GM21576 (cell line): Measurements from ENCODE around the gene GRID1.

Experiments
- ATAC-seq: cut with Tn5 transposase; IDR thresholded peaks from one replicate; pipeline ENCODE4 v1.9.1; 2021; ENCODE audit warnings: mild to moderate bottlenecking, moderate library complexity; ENCODE audit not compliant: unreplicated experiment

GRID1 gene

GRCh38 chr10:85791818-85792532 is 574.6 kb downstream of the GRID1 start:
- ATAC-seq, result no peak

- no peak for ATAC-seq
These were observed 576.4 kb downstream of the GRID1 start for GRCh38 chr10:85789982-85790789.

GRCh38 chr10:85789125-85789524 is 577.5 kb downstream of the GRID1 start:
- no peak for ATAC-seq

GRCh38 chr10:85788570-85788969 is 578.0 kb downstream of the GRID1 start:
- ATAC-seq, result no peak

- no peak for ATAC-seq
These were observed 578.7 kb downstream of the GRID1 start for GRCh38 chr10:85787881-85788280.

GRCh38 chr10:85787393-85787792 is 579.2 kb downstream of the GRID1 start:
- ATAC-seq, result no peak

GRCh38 chr10:85786401-85786899 is 580.1 kb downstream of the GRID1 start:
- ATAC-seq, result no peak

GRCh38 chr10:85784792-85785191 is 581.8 kb downstream of the GRID1 start:
- no peak for ATAC-seq

- ATAC-seq, result no peak
These were observed 585.2 kb downstream of the GRID1 start for GRCh38 chr10:85781404-85781803.

- ATAC-seq, result no peak
These were observed 588.5 kb downstream of the GRID1 start for GRCh38 chr10:85778074-85778473.

- no peak for ATAC-seq
These were observed 598.7 kb downstream of the GRID1 start for GRCh38 chr10:85767891-85768290.

GRCh38 chr10:85764108-85764507 is 602.5 kb downstream of the GRID1 start:
- no peak for ATAC-seq

GRCh38 chr10:85761906-85762445 is 604.6 kb downstream of the GRID1 start:
- no peak for ATAC-seq

- ATAC-seq, result peak; percentile 95
These were observed 624.8 kb downstream of the GRID1 start for GRCh38 chr10:85741626-85742300.

- ATAC-seq, result no peak
These were observed 630.6 kb downstream of the GRID1 start for GRCh38 chr10:85735997-85736396.

- no peak for ATAC-seq
These were observed 631.8 kb downstream of the GRID1 start for GRCh38 chr10:85734791-85735190.

GRCh38 chr10:85724215-85724614 is 642.4 kb downstream of the GRID1 start:
- ATAC-seq, result no peak

GRCh38 chr10:85720931-85721590 is 645.5 kb downstream of the GRID1 start:
- ATAC-seq, result no peak

- no peak for ATAC-seq
These were observed 647.2 kb downstream of the GRID1 start for GRCh38 chr10:85719408-85719807.

- no peak for ATAC-seq
These were observed 652.7 kb downstream of the GRID1 start for GRCh38 chr10:85713885-85714284.

- no peak for ATAC-seq
These were observed 663.8 kb downstream of the GRID1 start for GRCh38 chr10:85702768-85703167.
